GM19395 (cell line): ENCODE data around the gene CFAP410.
"Not testable (repeated sequence)": the region's sequence is repeated elsewhere in the genome, so short reads cannot be mapped to it uniquely, and the experiment has no call there.

Experiments
- ATAC-seq: cut with Tn5 transposase; IDR thresholded peaks from one replicate; pipeline ENCODE4 v1.9.1; 2021; ENCODE audit warnings: mild to moderate bottlenecking, moderate library complexity; ENCODE audit not compliant: unreplicated experiment

The CFAP410 gene

GRCh38 chr21:44370027-44370735 is 31.0 kb upstream of the CFAP410 start:
- no peak for ATAC-seq

GRCh38 chr21:44368711-44369446 is 29.7 kb upstream of the CFAP410 start:
- ATAC-seq, result no peak

- no peak for ATAC-seq
Measured at GRCh38 chr21:44366586-44367211, 27.5 kb upstream of the CFAP410 start.

GRCh38 chr21:44365967-44366585 is 26.9 kb upstream of the CFAP410 start:
- no peak for ATAC-seq

GRCh38 chr21:44365251-44365966 is 26.2 kb upstream of the CFAP410 start:
- ATAC-seq, result no peak

- no peak for ATAC-seq
Measured at GRCh38 chr21:44364151-44365053, 25.2 kb upstream of the CFAP410 start.

GRCh38 chr21:44363278-44363677 is 24.1 kb upstream of the CFAP410 start:
- no peak for ATAC-seq

- ATAC-seq, result not testable (repeated sequence)
Measured at GRCh38 chr21:44361903-44362302, 22.7 kb upstream of the CFAP410 start.

- no peak for ATAC-seq
Measured at GRCh38 chr21:44360159-44360558, 21.0 kb upstream of the CFAP410 start.

GRCh38 chr21:44359396-44359795 is 20.2 kb upstream of the CFAP410 start:
- ATAC-seq, result no peak

- ATAC-seq, result no peak
Measured at GRCh38 chr21:44357064-44357837, 18.1 kb upstream of the CFAP410 start.

GRCh38 chr21:44356636-44357035 is 17.4 kb upstream of the CFAP410 start:
- no peak for ATAC-seq

GRCh38 chr21:44356160-44356559 is 17.0 kb upstream of the CFAP410 start:
- no peak for ATAC-seq

GRCh38 chr21:44354775-44355771 is 15.9 kb upstream of the CFAP410 start:
- no peak for ATAC-seq

- no peak for ATAC-seq
Measured at GRCh38 chr21:44354001-44354405, 14.8 kb upstream of the CFAP410 start.

- ATAC-seq, result peak; percentile 60
Measured at GRCh38 chr21:44353191-44353970, 14.2 kb upstream of the CFAP410 start, which contains the start of gene TRPM2. Gene TRPM2, plus strand, starts transcription at chr21:44353621. Its CDS starts 80 bp downstream, at chr21:44353701.
